GM12878 (cell line): Measurements from ENCODE around the gene COX17. TPM values are rescaled to one million over a fixed set of nuclear protein-coding genes. Genes with fewer than 3 reads are reported as not detected.
A peak's percentile ranks its signal among the peaks of the same experiment; 100 is the strongest.

Experiments
- ATAC-seq: fragments of 200-7000 bp; cut with Tn5 transposase; 3 replicates; pipeline ENCODE4 v1.9.1; 2020; ENCODE audit warnings: mild to moderate bottlenecking, moderate library complexity
- BruUV-seq: library from RNA; stranded (reverse); fragments of 400-500 nt; replicated peaks from 2 replicates; lab custom pipeline; 2021; lab: Mats Ljungman, UMichigan
- CTCF ChIA-PET: fragments of 300-600 bp; sonication (Branson Sonifier 250); formaldehyde crosslinking; extraction: SDS; loops from one replicate; lab custom pipeline; 2021; ENCODE audit warnings: inconsistent platforms; lab: Yijun Ruan, JAX
- POLR2A ChIA-PET: fragments of 350-600 bp; formaldehyde crosslinking; extraction: SDS; loops from one replicate; lab custom pipeline; 2021; ENCODE audit warnings: inconsistent platforms; lab: Charles Lee
- RAD21 ChIA-PET: fragments of 300-600 bp; sonication (Branson Sonifier 250); formaldehyde crosslinking; loops from one replicate; lab custom pipeline; 2023; ENCODE audit warnings: antibody characterized with exemption; ENCODE audit not compliant: unreplicated experiment; lab: Charles Lee
- SMC1A ChIA-PET: fragments of 300-600 bp; sonication (Branson Sonifier 250); formaldehyde crosslinking; loops from one replicate; lab custom pipeline; 2023; ENCODE audit not compliant: unreplicated experiment, uncharacterized antibody; lab: Charles Lee
- DNase-seq: peaks from one replicate; pipeline ENCODE4 v3.0.0-alpha.2; 2011; ENCODE audit warnings: low read depth, low spot score
- FAIRE-seq: peaks from 3 replicates; lab custom pipeline; 2011; peaks lifted over from hg19 to GRCh38; lab: Jason Lieb, UNC
- H2AFZ ChIP-seq: 2 replicates; pipeline ENCODE4 v1.6.0; 2011; ENCODE audit warnings: low read depth, low read length, control low read depth; ENCODE audit not compliant: control insufficient read depth
- H3K27ac ChIP-seq: 2 replicates; pipeline ENCODE4 v1.5.1; 2011; ENCODE audit warnings: control low read depth; ENCODE audit not compliant: control insufficient read depth, insufficient read depth
- H3K27me3 ChIP-seq, 2 experiments: replicated peaks in 1 of 2; 2 replicates each; pipeline versions ENCODE4 v1.6.0 to v1.6.1; 2011; ENCODE audit warnings: low read length in 1 of 2; ENCODE audit not compliant: control insufficient read depth in 2 of 2, insufficient read depth in 2 of 2
- H3K36me3 ChIP-seq, 2 experiments: 2 replicates each; pipeline ENCODE4 v1.5.1; 2011; ENCODE audit warnings: low read length in 1 of 2; ENCODE audit not compliant: control insufficient read depth in 2 of 2, insufficient read depth in 2 of 2
- H3K4me1 ChIP-seq: 2 replicates; pipeline ENCODE4 v1.6.1; 2011; ENCODE audit warnings: mild to moderate bottlenecking, low read length, moderate library complexity, mixed read lengths; ENCODE audit not compliant: control insufficient read depth, insufficient read depth
- H3K4me2 ChIP-seq: 2 replicates; pipeline ENCODE4 v1.6.0; 2011; ENCODE audit warnings: control low read depth; ENCODE audit not compliant: control insufficient read depth, insufficient read depth
- H3K4me3 ChIP-seq: fragments of 200-600 bp; sonication (generic); 2 replicates; pipeline ENCODE4 v1.5.1; 2016
- H3K79me2 ChIP-seq: 2 replicates; pipeline ENCODE4 v1.6.0; 2011; ENCODE audit warnings: low read length; ENCODE audit not compliant: control insufficient read depth, insufficient read depth
- H3K9ac ChIP-seq: 2 replicates; pipeline ENCODE4 v1.8.0; 2011; ENCODE audit warnings: low read length, control low read depth, mixed read lengths; ENCODE audit not compliant: control insufficient read depth, insufficient read depth
- H3K9me3 ChIP-seq: replicated peaks from 3 replicates; pipeline ENCODE4 v1.5.1; 2011; ENCODE audit warnings: mild to moderate bottlenecking, low read length; ENCODE audit not compliant: control insufficient read depth, insufficient read depth
- H4K20me1 ChIP-seq: 2 replicates; pipeline ENCODE4 v1.6.0; 2011; ENCODE audit not compliant: control insufficient read depth, insufficient read depth
- CREB1 ChIP-seq: IDR thresholded peaks from 2 replicates; pipeline ENCODE4 v1.6.1; 2012; ENCODE audit warnings: low read depth, mild to moderate bottlenecking, inconsistent platforms
- EGR1 ChIP-seq, 2 experiments: IDR thresholded peaks; 1 replicate in 1 of 2; 2 replicates in 1 of 2; pipeline ENCODE4 v1.6.1; 2011 to 2012; ENCODE audit warnings: low read depth in 2 of 2, low read length in 2 of 2, borderline replicate concordance in 1 of 2, mild to moderate bottlenecking in 1 of 2, moderate library complexity in 1 of 2
- STAT1 ChIP-seq: fragments of 450-650 bp; conservative IDR thresholded peaks from 2 replicates; pipeline ENCODE4 v1.6.1; 2014; ENCODE audit warnings: antibody characterized with exemption, mild to moderate bottlenecking
- TCF12 ChIP-seq: IDR thresholded peaks from 2 replicates; pipeline ENCODE4 v1.6.1; 2011; ENCODE audit warnings: low read depth, mild to moderate bottlenecking, low read length
- WGBS: methylation state at CpG from one replicate; pipeline ENCODE4 v1.1.6; 2016; ENCODE audit warnings: low lambda C conversion rate; ENCODE audit not compliant: insufficient replicate concordance, insufficient coverage; ENCODE audit errors: missing lambda C conversion rate; 5-methylcytosine and 5-hydroxymethylcytosine counted together
- in situ Hi-C: fragments of 300-500 bp; cut with MboI; formaldehyde crosslinking; loops from 9 replicates; pipeline ENCODE4 v1.14.3; 2018; ENCODE audit warnings: mixed read lengths
- intact Hi-C: fragments of 100-400 bp; cut with micrococcal nuclease; formaldehyde crosslinking; loops from one replicate; pipeline ENCODE4 v1.14.2; 2022; ENCODE audit not compliant: unreplicated experiment
- polyA plus RNA-seq, 11 experiments: library from polyadenylated mRNA; depleted of rRNA in 4 of 11; unstranded in 6 of 11; stranded (reverse) in 5 of 11; fragments of >200 nt; fragmentation: Nextera tagmentation in 4 of 11; fragmentation: Illumina TruSeq in 1 of 11; extraction: Ambion mirVana in 4 of 11; extraction: Trizol in 1 of 11; gene quantifications; 1 replicate in 1 of 11; 2 replicates in 10 of 11; pipeline versions ENCODE4 v1.2.1 to v1.2.3, GENCODE V29; 2011 to 2016; ENCODE audit warnings: inconsistent platforms in 2 of 11, missing spikeins in 2 of 11, low read depth in 1 of 11
- total RNA-seq, 4 experiments: library from RNA; depleted of rRNA in 3 of 4; stranded (reverse); fragments of >200 nt in 3 of 4; fragmentation: Illumina TruSeq in 1 of 4; extraction: Trizol in 1 of 4; gene quantifications; 2 replicates each; pipeline versions ENCODE4 v1.2.1 to v1.2.3, GENCODE V29; 2013 to 2021

COX17 gene
- total and polyA plus RNA-seq, 10 of the 15 experiments (the other 5 are each of a cell fraction or from before 2014, with no cell fraction given), result 111 to 717 (median 243) TPM

DNA sequence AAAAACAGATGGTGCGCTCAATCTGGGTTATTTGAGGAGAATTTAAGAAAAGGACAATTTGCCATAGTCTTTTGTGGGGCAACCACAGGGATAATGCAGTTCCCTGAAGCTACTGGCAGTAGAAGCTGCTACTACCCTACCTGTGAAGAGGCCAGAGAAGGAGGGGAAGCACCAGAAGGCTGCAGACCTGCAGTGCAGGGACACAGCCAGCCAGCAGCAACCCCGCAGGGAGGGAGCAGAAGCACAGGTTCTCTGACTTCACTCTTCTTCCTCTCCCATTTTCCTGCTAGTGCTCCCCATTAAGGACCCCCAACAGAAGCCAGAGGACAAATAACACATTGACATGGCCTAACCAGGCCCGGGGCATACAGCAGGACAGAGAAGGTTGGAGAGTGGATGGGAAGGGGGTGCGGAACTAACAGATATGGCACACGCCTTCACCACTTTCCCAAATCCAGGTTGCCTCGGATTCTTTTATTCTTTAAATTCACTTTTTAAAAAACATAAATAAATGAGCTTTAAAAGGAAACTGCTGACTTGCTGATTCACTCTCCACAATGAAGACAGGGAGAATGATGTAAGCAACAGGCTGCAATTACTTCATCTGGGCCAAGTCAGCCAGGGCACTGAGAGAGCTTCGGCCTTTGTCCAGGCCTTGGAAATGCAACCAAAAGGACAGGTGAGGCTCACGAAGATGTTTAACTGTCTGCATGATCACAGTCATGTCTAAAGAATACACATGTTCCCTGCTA is 46.9 kb downstream of the COX17 start:
- intact Hi-C loops (no loop called here), in situ Hi-C loops (no loop called here)
- ChIA-PET RAD21 (interaction anchor here (0.6 to 7.8 kb wide), 5 partner anchors 25 to 467 kb away, joined by 3 to 103 read pairs (median 4); partner anchors contain the start of gene CD80), CTCF (interaction anchor here (1.1 to 2.5 kb wide), 6 partner anchors 29 to 80 kb away, joined by 3 to 16 read pairs (median 4); partner anchors contain the start of gene CD80), SMC1A (interaction anchor here (0.9 to 9.4 kb wide), 6 partner anchors 29 to 80 kb away, joined by 3 to 128 read pairs (median 4); partner anchors contain the start of gene COX17), POLR2A (interaction anchor here (0.8 to 6.1 kb wide), 4 partner anchors 8 to 76 kb away, joined by 3 to 103 read pairs (median 4); partner anchors contain the start of gene PLA1A)
- Histone ChIP-seq H3K9ac (peak overlapping the region; percentile 19; the same call in 1 of the 2 replicates), H3K4me3 (no peak overlapping the region), H3K79me2 (no peaks in the 10 kb centered on the region), H2AFZ (peak overlapping the region; percentile 28), H3K4me2 (no peak overlapping the region), H3K27me3 (no peaks in the 10 kb centered on the region), H3K9me3 (no peaks in the 10 kb centered on the region), H3K36me3 (no peaks in the 10 kb centered on the region; a peak in 1 of 4 replicates), H3K4me1 (peaks cover 44% of the 10 kb centered on the region), H4K20me1 (no peaks in the 10 kb centered on the region), H3K27ac (peak overlapping the region; percentile 40)
- DNase-seq (no peak), ATAC-seq (no peak), FAIRE-seq (no peak)
- BruUV-seq, result no TSS peak
- 84% methylated on average over 8 of the region's 8 CpGs for WGBS
- TF ChIP-seq STAT1 (no peak), EGR1 (IDR thresholded peaks at IDR 0.05; ENCODE audit: borderline replicate concordance in 1 of 2, low read depth in 2 of 2, low read length in 2 of 2) (0 out of 3 replicates have a peak, but pooled peaks of 1 of the 2 experiments have one; percentile 7), CREB1 (peak; percentile 24; the same call in 1 of the 2 replicates), TCF12 (no peak)
